GM21528 (cell line): ENCODE results near the gene TBC1D10B.
"Not testable (repeated sequence)": the region's sequence is repeated elsewhere in the genome, so short reads cannot be mapped to it uniquely, and the experiment has no call there.

Experiments used
- ATAC-seq: cut with Tn5 transposase; IDR thresholded peaks from one replicate; pipeline ENCODE4 v1.9.1; 2021; ENCODE audit warnings: mild to moderate bottlenecking, moderate library complexity; ENCODE audit not compliant: unreplicated experiment, low FRiP score

Gene TBC1D10B

DNA sequence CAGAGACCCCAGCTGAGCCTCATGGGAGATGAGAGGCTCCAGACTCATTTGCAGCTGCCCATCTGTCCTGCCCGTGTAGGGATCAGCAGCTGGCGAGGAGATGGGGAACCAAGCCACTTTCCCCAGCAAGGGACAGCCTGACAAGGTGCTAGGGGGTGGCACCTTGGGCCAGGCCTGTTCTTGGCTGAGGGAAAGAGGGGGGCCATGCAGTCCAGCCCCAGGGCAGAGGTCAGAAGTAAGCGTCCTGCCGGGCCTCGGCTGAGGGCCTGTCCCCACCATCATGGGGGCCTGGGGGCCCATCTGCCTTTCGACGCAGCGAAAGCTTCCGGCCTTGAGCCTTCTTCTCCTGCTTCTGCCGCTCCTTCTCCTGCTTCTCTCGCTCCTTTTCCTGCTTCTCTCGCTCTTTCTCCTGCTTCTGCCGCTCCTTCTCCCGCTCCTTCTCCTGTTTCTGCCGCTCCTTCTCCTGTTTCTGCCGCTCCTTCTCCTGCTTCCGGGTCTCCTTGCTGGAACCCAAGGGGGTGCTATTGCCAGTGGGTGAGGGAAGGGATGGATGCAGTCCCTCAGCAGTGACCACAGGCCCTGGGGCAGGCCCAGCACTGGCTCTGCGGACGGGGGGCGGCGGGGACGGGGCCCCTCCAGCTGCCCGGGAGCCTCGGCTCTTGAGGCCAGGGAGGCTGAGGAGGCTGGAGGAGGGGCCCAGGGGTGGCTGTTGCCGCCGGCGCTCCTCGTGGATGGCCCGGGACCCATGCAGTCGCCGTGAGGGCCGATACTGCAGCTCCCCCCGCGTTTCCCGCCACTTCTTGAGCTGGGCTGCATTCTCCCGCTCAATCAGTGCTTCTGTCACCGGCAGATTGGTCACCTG is 12.3 kb downstream of the TBC1D10B start:
- ATAC-seq, result no peak

DNA sequence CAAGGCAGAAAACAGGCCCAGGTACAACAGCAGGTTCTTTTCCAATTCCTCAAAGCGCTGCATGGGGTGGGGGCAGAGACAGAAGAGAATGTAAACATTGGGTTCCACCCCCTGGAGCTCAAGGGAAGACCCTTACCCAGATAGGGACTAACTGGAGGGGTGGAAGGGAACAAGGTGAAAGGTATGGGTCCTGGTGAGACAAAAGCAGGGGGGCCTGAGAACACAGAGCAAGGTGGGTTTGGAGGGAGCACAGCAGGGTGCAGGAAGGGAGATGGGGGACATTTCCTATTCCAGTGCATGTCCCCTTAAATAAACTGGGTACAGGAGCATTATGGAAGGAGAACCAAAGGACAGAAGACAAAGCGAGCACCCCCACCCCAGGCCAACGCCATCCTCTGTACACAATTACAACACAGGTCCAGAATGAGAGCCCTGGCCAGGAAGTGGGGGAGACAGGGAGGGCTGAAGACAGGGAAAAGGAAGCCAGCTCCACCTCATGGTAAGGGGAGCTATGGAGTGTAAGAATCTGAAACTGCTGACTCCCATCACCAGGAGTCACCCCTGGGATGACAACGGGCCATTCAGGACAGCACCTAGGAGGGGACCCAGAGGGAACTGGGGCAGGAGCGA is 13.1 kb downstream of the TBC1D10B start:
- ATAC-seq, result no peak

- no peak for ATAC-seq
These were observed 13.8 kb downstream of the TBC1D10B start for GRCh38 chr16:30356401-30357084.

- ATAC-seq, result no peak
These were observed 14.4 kb downstream of the TBC1D10B start for GRCh38 chr16:30355954-30356308.

DNA sequence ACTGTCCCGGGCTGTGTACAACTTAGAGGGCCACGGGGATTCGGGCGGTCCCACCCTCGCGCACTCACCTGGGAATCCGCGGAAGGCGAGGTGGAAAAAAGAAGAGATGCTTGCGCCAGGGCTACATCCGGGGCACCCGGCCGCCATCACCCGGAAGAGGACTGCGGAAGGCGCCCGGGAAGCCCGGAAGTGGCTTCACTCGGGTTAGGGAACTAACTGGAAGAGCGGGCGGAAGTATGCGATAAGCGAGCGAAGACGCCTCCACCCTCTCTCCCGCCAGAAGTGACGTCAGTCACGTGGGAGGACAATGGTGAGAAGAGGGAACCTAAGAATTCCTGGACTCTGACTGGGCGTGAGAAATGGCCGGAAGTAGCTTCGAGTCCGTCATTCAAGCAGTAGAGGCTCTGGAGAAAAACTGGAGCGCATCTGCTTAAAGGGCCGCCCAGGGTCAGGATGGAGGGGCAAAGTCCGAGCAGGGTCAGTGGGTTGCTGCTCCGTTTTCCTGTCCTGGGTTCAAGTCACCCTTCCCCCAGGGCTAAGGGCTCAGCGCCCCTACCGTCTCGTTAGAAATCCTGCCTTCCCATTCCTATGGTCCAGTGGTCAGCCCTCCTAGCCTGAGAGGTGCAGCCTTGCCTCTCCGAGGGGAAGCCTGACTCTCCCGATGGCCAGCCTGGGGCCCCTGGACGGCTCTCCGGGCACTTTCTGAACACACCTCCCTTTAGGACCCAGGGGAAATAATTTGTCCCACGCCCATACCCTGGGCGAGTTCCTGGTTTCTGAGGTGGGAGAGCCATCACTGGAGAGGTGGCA is 14.9 kb downstream of the TBC1D10B start, which contains the start of gene CD2BP2:
Gene CD2BP2 (minus strand): TSS at position 165 of the 810 bp plus-strand sequence. CDS start 627 bp downstream, outside the sequence.
- ATAC-seq, result peak; percentile 46

DNA sequence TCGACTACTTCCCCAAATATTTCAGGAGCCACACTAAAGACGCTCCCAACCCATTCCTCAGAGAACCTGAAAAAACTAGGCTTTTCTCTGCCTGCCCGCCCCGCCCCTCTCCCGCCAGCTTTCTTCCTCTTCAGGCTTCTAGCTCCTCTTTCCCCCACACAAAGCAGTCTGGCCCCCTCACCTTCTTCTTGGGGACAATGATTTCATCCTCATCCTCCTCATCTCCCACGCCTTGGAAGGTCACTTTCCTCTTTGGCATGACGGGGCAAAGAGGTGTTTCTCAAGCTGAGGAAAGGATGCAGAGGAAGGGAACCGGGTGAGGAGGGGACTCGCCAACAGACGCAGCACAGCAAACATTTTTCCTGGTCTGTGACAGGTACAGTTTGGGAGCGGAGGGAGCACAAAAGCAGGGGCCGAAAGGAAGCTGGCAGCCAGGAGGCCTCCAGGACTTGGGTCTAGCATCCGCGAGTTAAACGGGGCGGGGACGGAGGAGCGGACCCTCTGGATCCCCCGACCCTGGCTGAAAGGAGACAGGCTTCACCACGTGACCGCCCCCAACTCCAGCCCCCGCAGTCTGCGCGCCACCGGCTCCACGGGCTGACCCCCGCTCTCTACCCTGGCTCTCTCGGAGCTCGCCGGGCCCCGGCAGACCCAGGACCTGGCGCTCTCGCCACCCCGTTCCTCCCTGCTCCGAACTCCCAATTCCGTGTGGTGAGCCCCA is 15.7 kb downstream of the TBC1D10B start:
- no peak for ATAC-seq

- ATAC-seq, result no peak
These were observed 16.7 kb downstream of the TBC1D10B start for GRCh38 chr16:30353438-30354129.

- no peak for ATAC-seq
These were observed 17.5 kb downstream of the TBC1D10B start for GRCh38 chr16:30352488-30353401.

DNA sequence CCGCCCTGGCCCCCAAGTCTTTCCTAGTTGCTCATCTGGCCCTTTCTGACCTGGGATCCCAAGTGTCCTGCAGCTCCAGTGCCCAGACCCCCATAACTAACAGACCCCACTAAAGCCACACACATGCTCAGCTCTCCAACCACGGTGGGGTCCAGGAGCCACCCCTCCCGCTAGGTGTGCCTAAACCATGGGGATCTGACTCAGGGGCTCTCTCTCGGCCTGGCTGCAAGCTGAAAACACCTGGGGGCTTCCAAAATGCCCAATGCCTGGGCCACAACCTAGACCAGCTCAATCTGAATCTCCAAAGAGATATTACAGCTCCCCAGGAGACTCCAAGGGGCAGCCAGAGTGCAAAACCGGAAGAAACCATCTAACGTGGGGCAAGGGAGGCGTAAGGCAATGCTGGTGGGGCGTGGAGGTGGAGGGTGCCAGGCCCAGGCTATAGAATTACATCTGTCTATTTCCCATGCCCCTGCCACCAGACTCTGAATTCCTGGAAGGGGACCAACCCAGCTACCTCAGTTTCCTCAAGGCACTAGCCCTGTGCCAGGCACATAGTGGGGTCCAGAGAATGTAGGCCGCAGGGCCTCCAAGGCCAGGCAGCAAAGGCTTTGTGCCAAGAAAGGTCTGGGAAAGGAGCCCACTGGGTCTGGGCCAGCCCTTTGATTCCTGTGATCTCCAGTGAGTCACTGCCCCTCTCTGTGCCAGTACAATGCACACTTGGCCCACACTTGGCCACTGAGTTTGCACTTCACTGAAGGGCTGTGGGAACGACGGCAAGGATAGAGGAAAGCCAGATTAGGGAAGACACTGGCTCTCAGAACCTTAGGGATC is 18.5 kb downstream of the TBC1D10B start:
- no peak for ATAC-seq

DNA sequence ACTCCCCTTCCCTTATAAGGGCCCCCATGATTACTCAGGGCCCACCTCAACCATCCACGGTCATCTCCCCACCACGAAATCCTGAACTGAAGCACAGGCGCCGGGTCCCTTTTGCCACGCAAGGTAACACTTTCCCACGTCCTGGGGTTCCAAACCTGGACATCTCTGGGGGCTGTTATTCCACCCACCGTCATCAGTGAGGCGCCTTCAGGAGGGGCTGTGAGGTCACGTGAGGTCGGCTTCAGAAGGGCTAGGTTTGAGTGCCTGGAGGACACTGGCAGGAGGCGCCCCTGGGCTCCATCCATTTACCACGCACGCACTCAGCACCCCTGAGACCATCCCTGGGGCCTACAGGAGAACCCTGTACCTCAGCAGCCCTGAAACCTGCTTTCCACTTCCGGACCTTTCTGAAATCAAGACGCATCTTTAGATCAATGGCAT is 19.3 kb downstream of the TBC1D10B start:
- no peak for ATAC-seq

DNA sequence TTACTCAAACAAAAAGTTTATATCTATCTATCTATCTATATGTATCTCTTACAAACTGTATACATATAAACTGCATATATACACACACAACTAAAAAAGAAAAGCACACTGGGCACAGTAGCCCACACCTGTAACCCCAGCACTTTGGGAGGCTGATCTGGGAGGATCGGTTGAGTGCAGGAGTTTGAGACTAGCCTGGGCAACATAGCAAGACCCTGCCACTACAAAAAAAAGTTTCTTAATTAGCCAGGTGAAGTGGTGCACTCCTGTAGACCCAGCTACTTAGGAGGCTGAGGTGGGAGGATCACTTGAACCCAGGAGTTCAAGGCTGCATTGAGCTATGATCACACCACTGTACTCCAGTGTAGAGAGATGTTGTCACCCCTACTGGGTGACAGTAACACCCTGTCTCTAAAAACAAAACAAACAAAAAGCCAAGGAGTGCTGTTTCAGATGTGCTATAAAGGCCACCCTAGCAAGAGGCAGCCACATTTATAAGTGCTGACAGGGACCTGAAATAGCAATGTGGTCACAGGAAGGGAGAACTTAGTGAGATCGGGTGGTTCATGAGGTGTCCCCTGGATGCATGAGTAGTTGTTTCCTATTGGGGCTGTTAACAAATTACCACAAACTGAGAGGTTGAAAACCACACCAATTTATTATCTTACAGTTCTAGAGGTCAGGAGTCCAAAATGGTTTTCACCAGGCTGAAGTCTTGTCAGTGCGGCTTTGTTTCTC is 20.0 kb downstream of the TBC1D10B start:
- no peak for ATAC-seq

GRCh38 chr16:30349675-30350074 is 20.6 kb downstream of the TBC1D10B start:
- no peak for ATAC-seq

- no peak for ATAC-seq
These were observed 21.4 kb downstream of the TBC1D10B start for GRCh38 chr16:30348929-30349328.

DNA sequence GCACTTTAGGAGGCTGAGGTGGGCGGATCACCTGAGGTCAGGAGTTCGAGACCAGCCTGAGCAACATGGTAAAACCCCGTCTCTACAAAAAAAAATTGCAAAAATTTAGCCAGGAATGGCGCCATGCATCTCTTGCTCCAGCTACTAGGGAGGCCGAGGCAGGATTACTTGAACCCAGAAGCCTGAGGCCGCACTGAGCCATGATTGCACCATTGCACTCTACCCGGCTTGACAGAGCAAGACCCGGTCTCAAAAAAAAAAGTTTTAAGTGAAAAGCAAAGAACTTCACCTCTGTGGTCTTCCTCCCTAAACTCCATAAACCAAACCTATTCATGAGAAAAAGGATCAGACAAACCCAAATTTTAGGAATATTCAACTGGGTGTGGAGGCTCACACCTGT is 22.2 kb downstream of the TBC1D10B start:
- ATAC-seq, result no peak

DNA sequence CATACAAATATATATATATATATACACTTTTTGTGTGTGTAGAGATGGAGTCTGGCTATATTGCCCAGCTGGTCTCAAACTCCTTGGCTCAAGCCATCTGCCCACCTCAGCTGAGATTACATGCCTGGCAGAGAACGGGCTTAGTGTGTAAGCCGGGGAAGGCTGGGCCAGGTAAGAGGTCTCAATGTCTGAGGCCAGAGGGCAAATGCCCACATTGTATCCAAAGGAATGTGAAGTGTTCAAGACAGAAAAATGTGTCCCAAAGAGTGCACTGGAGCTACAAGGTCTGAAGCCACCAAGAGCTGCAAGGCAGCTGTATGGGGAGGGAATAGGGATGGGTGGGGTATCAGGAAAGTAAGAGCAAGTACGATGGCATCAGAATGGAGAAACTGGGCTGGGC is 24.0 kb downstream of the TBC1D10B start:
- ATAC-seq, result no peak

- not testable (repeated sequence) for ATAC-seq
These were observed 26.8 kb downstream of the TBC1D10B start for GRCh38 chr16:30343491-30343820.
